ENCODE data around the gene SIAH3. TPM values are rescaled to one million over a fixed set of nuclear protein-coding genes. Genes with fewer than 3 reads are reported as not detected.

SIAH3 gene
- polyA plus RNA-seq, 4 donors = 0.01 to 0.06 TPM; not detected in 2

GRCh38 chr13:45776748-45777147, 74.8 kb downstream of the SIAH3 start:
- Histone ChIP-seq H3K36me3 (ENCODE audit: control insufficient read depth in 3 of 3, insufficient read depth in 2 of 3, low read depth in 1 of 3, low read length in 3 of 3) (no peaks in the 10 kb centered on the region), H3K9me3 (ENCODE audit: control insufficient read depth in 2 of 2, insufficient read depth in 1 of 2, low read depth in 1 of 2, low read length in 1 of 2) (no peaks in the 10 kb centered on the region), H3K27me3 (ENCODE audit: control insufficient read depth in 3 of 3, insufficient read depth in 3 of 3, low read length in 3 of 3) (no peaks in the 10 kb centered on the region), H3K4me1 (ENCODE audit: control insufficient read depth in 3 of 3, insufficient read depth in 2 of 3, low read depth in 1 of 3, low read length in 2 of 3) (no peaks in the 10 kb centered on the region), H3K27ac (ENCODE audit: low read depth in 1 of 3, low read length in 2 of 3) (no peak overlapping the region), H3K4me3 (ENCODE audit: low read depth in 1 of 3, low read length in 3 of 3) (no peak overlapping the region)
- WGBS, 3 donors = 83 to 94% (median 90%) methylated on average over 5 of the region's 5 CpGs
- DNase-seq (no peak), FAIRE-seq (no peak)

GRCh38 chr13:45775401-45775963, 76.1 kb downstream of the SIAH3 start:
- Histone ChIP-seq H3K27ac (ENCODE audit: low read depth in 1 of 3, low read length in 2 of 3) (no peak overlapping the region), H3K36me3 (ENCODE audit: control insufficient read depth in 3 of 3, insufficient read depth in 2 of 3, low read depth in 1 of 3, low read length in 3 of 3) (no peaks in the 10 kb centered on the region), H3K9me3 (ENCODE audit: control insufficient read depth in 2 of 2, insufficient read depth in 1 of 2, low read depth in 1 of 2, low read length in 1 of 2) (no peaks in the 10 kb centered on the region), H3K27me3 (ENCODE audit: control insufficient read depth in 3 of 3, insufficient read depth in 3 of 3, low read length in 3 of 3) (no peaks in the 10 kb centered on the region), H3K4me1 (ENCODE audit: control insufficient read depth in 3 of 3, insufficient read depth in 2 of 3, low read depth in 1 of 3, low read length in 2 of 3) (no peaks in the 10 kb centered on the region), H3K4me3 (ENCODE audit: low read depth in 1 of 3, low read length in 3 of 3) (no peak overlapping the region)
- WGBS, 3 donors = 66 to 78% (median 74%) methylated on average over 3 of the region's 3 CpGs
- FAIRE-seq (no peak), DNase-seq (no peak)

DNA sequence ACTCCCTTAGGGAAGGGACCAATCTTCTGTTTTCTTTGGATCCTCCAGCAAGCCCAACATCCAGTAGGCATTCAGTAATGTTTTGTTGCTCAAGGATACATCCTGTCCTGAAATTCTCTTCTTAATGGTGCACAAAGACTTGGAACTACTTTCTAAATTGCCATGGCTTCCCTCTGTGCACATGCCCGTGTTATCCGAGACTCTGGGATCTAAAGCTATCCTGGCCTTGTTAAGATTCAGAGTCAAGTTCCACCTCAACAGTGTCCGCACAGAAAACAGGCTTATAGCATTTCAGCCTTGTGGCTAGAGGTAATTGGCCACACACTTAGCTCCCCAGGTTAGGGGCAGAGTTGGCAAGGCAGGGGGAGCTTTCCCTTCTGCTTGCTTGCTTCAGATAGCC, 77.6 kb downstream of the SIAH3 start:
- DNase-seq = no peak
- 92 to 96% (median 94%) methylated on average over 3 of the region's 3 CpGs for WGBS, 3 donors

DNA sequence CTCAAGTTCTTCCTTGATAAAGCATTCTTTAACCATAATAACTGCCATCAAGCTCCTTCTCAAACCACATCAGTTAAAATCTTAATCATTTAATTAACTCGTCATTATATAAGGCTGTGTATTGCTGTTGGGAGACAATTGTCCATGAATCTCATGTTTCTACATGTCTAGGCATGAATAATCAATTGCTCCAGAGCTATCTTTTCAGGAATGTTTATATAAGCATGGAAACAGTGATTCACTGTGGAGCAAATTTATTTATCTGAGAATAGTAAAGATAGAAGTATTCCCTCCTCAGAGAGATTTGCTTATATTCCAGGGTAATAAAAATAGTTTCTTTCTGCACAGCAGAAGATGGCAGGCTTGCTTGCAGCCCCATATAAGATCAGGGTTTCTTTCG, 78.3 kb downstream of the SIAH3 start:
- no peak for FAIRE-seq

More for the DNA sequence above, 77.6 kb downstream of the SIAH3 start:
- H3K27ac ChIP-seq (ENCODE audit: low read depth in 1 of 3, low read length in 2 of 3) = no peak overlapping the region
- no peaks in the 10 kb centered on the region for H3K36me3 ChIP-seq (ENCODE audit: control insufficient read depth in 3 of 3, insufficient read depth in 2 of 3, low read depth in 1 of 3, low read length in 3 of 3)
- H3K4me3 ChIP-seq (ENCODE audit: low read depth in 1 of 3, low read length in 3 of 3) = no peak overlapping the region
- H3K4me1 ChIP-seq (ENCODE audit: control insufficient read depth in 3 of 3, insufficient read depth in 2 of 3, low read depth in 1 of 3, low read length in 2 of 3) = no peaks in the 10 kb centered on the region
- no peaks in the 10 kb centered on the region for H3K27me3 ChIP-seq (ENCODE audit: control insufficient read depth in 3 of 3, insufficient read depth in 3 of 3, low read length in 3 of 3)
- no peak for FAIRE-seq
- no peaks in the 10 kb centered on the region for H3K9me3 ChIP-seq (ENCODE audit: control insufficient read depth in 2 of 2, insufficient read depth in 1 of 2, low read depth in 1 of 2, low read length in 1 of 2)

GRCh38 chr13:45770886-45771285, 80.7 kb downstream of the SIAH3 start:
- Histone ChIP-seq H3K4me1 (ENCODE audit: control insufficient read depth in 3 of 3, insufficient read depth in 2 of 3, low read depth in 1 of 3, low read length in 2 of 3) (no peaks in the 10 kb centered on the region), H3K4me3 (ENCODE audit: low read depth in 1 of 3, low read length in 3 of 3) (no peak overlapping the region), H3K27me3 (ENCODE audit: control insufficient read depth in 3 of 3, insufficient read depth in 3 of 3, low read length in 3 of 3) (no peaks in the 10 kb centered on the region), H3K27ac (ENCODE audit: low read depth in 1 of 3, low read length in 2 of 3) (no peak overlapping the region), H3K36me3 (ENCODE audit: control insufficient read depth in 3 of 3, insufficient read depth in 2 of 3, low read depth in 1 of 3, low read length in 3 of 3) (no peaks in the 10 kb centered on the region), H3K9me3 (ENCODE audit: control insufficient read depth in 2 of 2, insufficient read depth in 1 of 2, low read depth in 1 of 2, low read length in 1 of 2) (no peaks in the 10 kb centered on the region)
- DNase-seq = peak in 1 of 2 donors; percentile 48
- WGBS, 3 donors = 52 to 82% (median 65%) methylated on average over 2 of the region's 2 CpGs
- FAIRE-seq = no peak

More for the DNA sequence above, 78.3 kb downstream of the SIAH3 start:
- Histone ChIP-seq H3K36me3 (ENCODE audit: control insufficient read depth in 3 of 3, insufficient read depth in 2 of 3, low read depth in 1 of 3, low read length in 3 of 3) (no peaks in the 10 kb centered on the region), H3K27me3 (ENCODE audit: control insufficient read depth in 3 of 3, insufficient read depth in 3 of 3, low read length in 3 of 3) (no peaks in the 10 kb centered on the region), H3K4me1 (ENCODE audit: control insufficient read depth in 3 of 3, insufficient read depth in 2 of 3, low read depth in 1 of 3, low read length in 2 of 3) (no peaks in the 10 kb centered on the region), H3K9me3 (ENCODE audit: control insufficient read depth in 2 of 2, insufficient read depth in 1 of 2, low read depth in 1 of 2, low read length in 1 of 2) (no peaks in the 10 kb centered on the region), H3K27ac (ENCODE audit: low read depth in 1 of 3, low read length in 2 of 3) (no peak overlapping the region), H3K4me3 (ENCODE audit: low read depth in 1 of 3, low read length in 3 of 3) (no peak overlapping the region)
- no peak for DNase-seq
- WGBS, 3 donors = 57 to 76% (median 73%) methylated on average over 2 of the region's 2 CpGs

DNA sequence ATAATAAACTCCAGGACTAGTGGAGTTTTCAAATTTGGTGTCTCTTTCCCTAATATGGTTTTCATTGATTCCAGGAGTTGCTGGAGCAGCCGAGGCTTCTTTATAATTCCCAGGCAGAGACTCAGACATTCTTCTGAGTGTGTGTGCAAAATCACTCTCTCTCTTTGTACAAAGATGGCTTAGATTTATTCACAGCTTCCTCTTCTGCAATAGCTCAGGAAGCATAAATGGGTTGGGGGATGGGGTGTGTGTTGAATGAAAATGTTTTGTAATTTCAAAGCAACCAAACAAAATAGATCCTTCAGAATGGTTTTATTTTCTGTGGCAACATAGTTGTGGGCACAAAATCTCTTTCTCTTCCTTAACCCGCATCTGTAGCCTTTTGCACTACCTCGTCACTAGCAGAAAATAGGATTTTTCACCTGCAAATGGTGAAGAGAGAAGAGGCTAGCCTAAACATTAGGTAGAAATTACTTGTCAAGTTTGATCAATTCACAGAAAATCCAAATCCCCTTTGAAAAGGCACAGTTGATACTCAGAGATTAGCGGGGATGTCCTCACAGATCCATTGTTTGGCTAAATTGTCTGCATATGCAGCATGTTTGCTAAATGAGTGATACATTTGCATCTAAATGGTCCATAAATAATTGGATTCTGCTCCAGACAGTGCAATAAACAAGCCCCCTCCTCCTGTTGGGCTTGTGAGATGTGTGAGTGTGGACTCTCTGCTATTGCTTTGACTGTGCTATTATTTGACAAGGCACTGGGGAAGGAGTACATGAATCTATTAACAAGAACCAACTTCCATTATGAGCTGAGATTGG, 82.7 kb downstream of the SIAH3 start:
- no peaks in the 10 kb centered on the region for H3K36me3 ChIP-seq (ENCODE audit: control insufficient read depth in 3 of 3, insufficient read depth in 2 of 3, low read depth in 1 of 3, low read length in 3 of 3)
- H3K27me3 ChIP-seq (ENCODE audit: control insufficient read depth in 3 of 3, insufficient read depth in 3 of 3, low read length in 3 of 3) = no peaks in the 10 kb centered on the region
- DNase-seq (no peak), FAIRE-seq (no peak)
- H3K4me1 ChIP-seq (ENCODE audit: control insufficient read depth in 3 of 3, insufficient read depth in 2 of 3, low read depth in 1 of 3, low read length in 2 of 3) = no peaks in the 10 kb centered on the region
- no peaks in the 10 kb centered on the region for H3K9me3 ChIP-seq (ENCODE audit: control insufficient read depth in 2 of 2, insufficient read depth in 1 of 2, low read depth in 1 of 2, low read length in 1 of 2)
- H3K4me3 ChIP-seq (ENCODE audit: low read depth in 1 of 3, low read length in 3 of 3) = no peak overlapping the region
- WGBS, 3 donors = 47 to 82% (median 63%) methylated on average over 4 of the region's 4 CpGs
- H3K27ac ChIP-seq (ENCODE audit: low read depth in 1 of 3, low read length in 2 of 3) = no peak overlapping the region

DNA sequence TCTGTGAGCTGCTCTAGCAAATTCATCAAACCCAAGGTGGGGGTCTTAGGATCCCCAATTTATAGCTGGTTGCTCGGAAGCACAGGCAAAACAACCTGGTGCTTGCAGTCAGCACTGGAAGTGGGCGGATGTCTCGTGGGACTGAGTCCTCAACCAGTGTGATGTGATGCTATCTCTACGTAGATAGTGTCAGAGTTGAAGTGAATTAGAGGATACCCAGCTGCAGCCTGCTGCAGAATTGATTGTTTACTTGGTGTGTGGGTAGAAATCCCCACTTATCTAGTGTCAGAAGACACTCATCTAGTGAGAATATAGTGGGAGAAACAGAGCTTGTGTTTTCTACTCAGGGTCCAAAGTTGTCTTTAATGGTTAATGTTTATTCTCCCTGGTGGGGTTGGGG, 86.1 kb downstream of the SIAH3 start:
- FAIRE-seq (no peak), DNase-seq (no peak)
- WGBS, 3 donors = 62 to 78% (median 64%) methylated on average over 4 of the region's 4 CpGs
- no peak overlapping the region for H3K4me3 ChIP-seq (ENCODE audit: low read depth in 1 of 3, low read length in 3 of 3)
- H3K9me3 ChIP-seq (ENCODE audit: control insufficient read depth in 2 of 2, insufficient read depth in 1 of 2, low read depth in 1 of 2, low read length in 1 of 2) = no peaks in the 10 kb centered on the region
- H3K27ac ChIP-seq (ENCODE audit: low read depth in 1 of 3, low read length in 2 of 3) = no peak overlapping the region
- H3K4me1 ChIP-seq (ENCODE audit: control insufficient read depth in 3 of 3, insufficient read depth in 2 of 3, low read depth in 1 of 3, low read length in 2 of 3) = no peaks in the 10 kb centered on the region
- H3K36me3 ChIP-seq (ENCODE audit: control insufficient read depth in 3 of 3, insufficient read depth in 2 of 3, low read depth in 1 of 3, low read length in 3 of 3) = no peaks in the 10 kb centered on the region
- peaks cover 0 to 2% (median 0%) of the 10 kb centered on the region in 3 donors for H3K27me3 ChIP-seq (ENCODE audit: control insufficient read depth in 3 of 3, insufficient read depth in 3 of 3, low read length in 3 of 3)

DNA sequence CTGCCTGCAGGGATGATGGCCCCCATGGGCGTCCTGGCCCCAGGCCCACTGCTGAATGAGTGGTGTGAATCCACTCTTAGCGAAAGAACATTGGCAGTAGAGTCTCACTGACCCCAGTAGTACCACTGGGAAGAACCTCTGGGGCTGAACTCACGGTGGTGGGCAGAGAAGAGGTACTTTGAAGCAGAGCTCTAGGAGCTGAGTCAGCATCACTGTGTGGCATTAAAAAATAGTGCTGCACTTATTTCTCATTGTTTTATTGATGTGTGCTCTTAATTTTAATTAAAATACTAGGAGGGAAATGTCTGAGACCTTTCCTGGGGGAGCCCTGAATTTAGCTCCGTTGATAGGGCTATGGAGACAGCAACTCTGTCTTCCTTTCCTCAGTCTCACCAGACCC, 88.1 kb downstream of the SIAH3 start:
- FAIRE-seq (no peak), DNase-seq (no peak)
- no peak overlapping the region for H3K27ac ChIP-seq (ENCODE audit: low read depth in 1 of 3, low read length in 2 of 3)
- WGBS, 3 donors = 84 to 89% (median 86%) methylated on average over 4 of the region's 4 CpGs
- H3K36me3 ChIP-seq (ENCODE audit: control insufficient read depth in 3 of 3, insufficient read depth in 2 of 3, low read depth in 1 of 3, low read length in 3 of 3) = no peaks in the 10 kb centered on the region
- H3K4me3 ChIP-seq (ENCODE audit: low read depth in 1 of 3, low read length in 3 of 3) = no peak overlapping the region
- H3K27me3 ChIP-seq (ENCODE audit: control insufficient read depth in 3 of 3, insufficient read depth in 3 of 3, low read length in 3 of 3) = peaks cover 0 to 2% (median 0%) of the 10 kb centered on the region in 3 donors
- H3K9me3 ChIP-seq (ENCODE audit: control insufficient read depth in 2 of 2, insufficient read depth in 1 of 2, low read depth in 1 of 2, low read length in 1 of 2) = peaks cover 0 to 2% of the 10 kb centered on the region in 2 donors
- H3K4me1 ChIP-seq (ENCODE audit: control insufficient read depth in 3 of 3, insufficient read depth in 2 of 3, low read depth in 1 of 3, low read length in 2 of 3) = no peaks in the 10 kb centered on the region

Data from small intestine (tissue), 7 donors.